ENCODE measurements around the gene SF3A2.

SF3A2 gene

DNA sequence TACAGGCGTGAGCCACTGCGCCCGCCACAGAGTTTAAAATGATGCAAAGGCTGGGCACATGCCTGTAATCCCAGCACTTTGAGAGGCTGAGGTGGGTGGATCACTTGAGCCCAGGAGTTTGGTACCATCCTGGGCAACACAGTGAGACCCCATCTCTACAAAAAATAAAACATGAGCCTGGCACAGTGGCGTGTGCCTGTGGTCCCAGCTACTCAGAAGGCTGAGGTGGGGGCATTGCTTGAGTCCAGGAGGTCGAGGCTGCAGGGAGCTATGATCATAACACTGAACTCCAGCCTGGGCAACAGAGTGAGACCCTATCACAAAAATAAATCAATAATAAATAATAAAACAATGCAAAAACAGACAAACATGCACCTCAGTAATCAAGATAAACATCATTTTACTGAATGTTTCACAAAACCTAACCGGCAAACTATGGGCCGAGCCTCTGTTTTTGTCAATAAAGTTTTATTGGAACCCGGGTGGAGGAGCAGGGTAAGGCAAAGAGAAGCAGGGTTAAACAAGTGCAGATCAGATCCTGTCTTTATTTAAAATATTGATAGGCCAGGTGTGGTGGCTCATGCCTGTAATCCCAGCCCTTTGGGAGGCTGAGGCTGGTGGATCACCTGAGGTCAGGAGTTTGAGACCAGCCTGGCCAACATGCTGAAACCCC is 47.3 kb downstream of the SF3A2 start:
- TF ChIP-seq JUND (IDR thresholded peaks at IDR 0.05; ENCODE audit: low read depth) = no peak
- in situ Hi-C loops (cut with HindIII; ENCODE audit: low pct_unique_long_range_greater_than_20kb, low sequenced_read_pairs) = no loop called here
- DNase-seq (ENCODE audit: low read depth in 1 of 2, low spot score in 1 of 2) = no peak

DNA sequence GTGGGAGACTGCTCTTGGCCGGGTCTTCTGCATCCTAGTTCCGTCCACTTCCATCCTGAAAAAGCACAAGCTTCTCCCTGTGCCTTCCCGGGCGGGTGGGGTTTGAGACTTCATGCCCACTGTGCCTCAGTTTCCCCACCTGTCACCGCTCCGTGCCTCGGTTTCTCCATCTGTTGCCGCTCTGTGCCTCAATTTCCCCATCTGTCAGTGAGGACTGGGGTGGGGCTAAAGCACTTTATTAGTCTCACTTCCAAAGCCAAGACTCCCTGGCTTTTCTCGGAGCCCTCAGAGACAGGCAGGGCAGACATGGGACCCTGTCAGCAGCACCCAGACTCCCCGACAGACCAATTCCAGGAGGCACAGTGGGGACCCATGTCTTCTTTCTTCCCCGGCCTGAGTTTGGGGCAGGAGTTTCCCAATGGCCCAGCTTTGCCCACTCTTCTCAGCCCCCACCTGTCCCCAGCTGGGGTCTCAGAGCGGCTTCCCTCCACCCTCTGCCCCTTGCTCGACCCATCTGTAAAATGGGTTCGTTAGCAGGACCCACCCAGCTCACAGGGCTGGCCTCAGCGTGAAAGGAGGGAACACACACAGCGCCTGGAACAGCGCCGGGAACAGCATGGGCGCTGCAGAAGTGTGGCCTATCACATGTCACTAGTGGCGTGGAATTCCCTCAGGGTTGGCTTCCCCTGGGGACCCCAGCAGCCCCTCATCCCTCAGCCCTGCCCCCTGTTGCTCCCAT is 49.9 kb downstream of the SF3A2 start:
- DNase-seq (ENCODE audit: low read depth in 1 of 2, low spot score in 1 of 2) = no peak
- TF ChIP-seq JUND (IDR thresholded peaks at IDR 0.05; ENCODE audit: low read depth) = no peak
- in situ Hi-C loops (cut with HindIII; ENCODE audit: low pct_unique_long_range_greater_than_20kb, low sequenced_read_pairs) = no loop called here

DNA sequence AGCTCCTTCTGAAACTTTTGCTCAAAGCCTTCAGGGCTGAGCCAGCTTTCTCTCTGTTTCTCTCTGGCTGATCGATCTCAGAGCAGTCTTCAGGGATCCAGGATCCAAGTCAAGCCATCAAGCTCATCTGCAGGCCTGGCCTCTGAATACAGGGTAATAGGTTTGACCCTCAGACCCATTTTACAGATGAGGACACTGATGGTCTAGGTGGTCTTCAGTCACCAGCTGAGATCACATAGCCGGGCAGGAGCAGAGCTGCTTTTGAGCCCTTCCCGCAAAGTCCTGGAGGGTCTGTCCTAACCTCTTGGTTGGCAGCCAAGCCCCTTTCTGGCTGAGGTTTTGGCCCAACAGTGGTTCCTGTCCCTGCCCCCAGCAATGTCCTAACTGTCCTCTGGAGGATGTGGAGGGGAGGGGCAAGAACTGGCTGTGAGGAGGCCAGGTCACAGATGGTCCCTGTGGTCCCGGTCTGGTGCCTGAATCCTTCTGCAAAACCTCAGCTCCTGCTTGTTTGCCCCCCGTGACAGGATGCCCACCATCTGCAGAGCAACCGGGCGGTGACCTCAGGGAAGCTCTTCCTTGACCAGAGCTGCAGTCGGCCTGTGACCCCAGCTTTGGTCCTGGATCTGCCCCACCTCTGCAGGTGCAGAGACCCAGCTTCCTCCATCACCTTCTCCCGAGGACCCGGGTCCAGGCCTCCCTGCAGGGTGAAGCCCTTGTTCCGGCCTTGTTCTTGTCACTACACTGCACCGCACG is 51.1 kb downstream of the SF3A2 start:
- in situ Hi-C loops (cut with HindIII; ENCODE audit: low pct_unique_long_range_greater_than_20kb, low sequenced_read_pairs) = no loop called here
- no peak for TF ChIP-seq JUND (IDR thresholded peaks at IDR 0.05; ENCODE audit: low read depth)
- no peak for DNase-seq (ENCODE audit: low read depth in 1 of 2, low spot score in 1 of 2)

DNA sequence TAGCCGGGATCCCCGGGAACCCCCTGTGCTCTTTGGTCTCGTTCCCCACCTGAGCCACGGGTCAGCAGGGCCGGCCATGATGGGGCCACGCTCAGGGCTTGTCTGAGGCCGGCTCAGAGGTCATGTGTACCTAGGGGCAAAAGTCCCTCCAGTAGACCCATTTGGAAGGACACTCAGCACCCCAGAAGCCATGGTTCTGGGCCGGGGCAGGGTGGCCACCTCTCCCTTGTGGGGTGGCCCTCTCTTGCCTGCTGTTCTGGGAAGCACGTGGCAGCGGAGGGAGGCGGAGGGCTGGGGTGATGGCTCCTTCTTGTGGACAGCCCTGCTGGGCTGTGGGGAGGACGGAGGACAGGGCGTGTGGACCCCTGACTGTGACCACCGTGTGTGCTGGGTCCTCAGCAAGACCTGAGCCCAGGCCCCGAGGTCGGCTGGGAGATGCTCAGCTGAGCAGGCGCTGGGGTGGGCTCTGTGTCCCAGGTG is 51.8 kb downstream of the SF3A2 start:
- no peak for TF ChIP-seq JUND (IDR thresholded peaks at IDR 0.05; ENCODE audit: low read depth)
- no peak for DNase-seq (ENCODE audit: low read depth in 1 of 2, low spot score in 1 of 2)
- in situ Hi-C loops (cut with HindIII; ENCODE audit: low pct_unique_long_range_greater_than_20kb, low sequenced_read_pairs) = no loop called here

DNA sequence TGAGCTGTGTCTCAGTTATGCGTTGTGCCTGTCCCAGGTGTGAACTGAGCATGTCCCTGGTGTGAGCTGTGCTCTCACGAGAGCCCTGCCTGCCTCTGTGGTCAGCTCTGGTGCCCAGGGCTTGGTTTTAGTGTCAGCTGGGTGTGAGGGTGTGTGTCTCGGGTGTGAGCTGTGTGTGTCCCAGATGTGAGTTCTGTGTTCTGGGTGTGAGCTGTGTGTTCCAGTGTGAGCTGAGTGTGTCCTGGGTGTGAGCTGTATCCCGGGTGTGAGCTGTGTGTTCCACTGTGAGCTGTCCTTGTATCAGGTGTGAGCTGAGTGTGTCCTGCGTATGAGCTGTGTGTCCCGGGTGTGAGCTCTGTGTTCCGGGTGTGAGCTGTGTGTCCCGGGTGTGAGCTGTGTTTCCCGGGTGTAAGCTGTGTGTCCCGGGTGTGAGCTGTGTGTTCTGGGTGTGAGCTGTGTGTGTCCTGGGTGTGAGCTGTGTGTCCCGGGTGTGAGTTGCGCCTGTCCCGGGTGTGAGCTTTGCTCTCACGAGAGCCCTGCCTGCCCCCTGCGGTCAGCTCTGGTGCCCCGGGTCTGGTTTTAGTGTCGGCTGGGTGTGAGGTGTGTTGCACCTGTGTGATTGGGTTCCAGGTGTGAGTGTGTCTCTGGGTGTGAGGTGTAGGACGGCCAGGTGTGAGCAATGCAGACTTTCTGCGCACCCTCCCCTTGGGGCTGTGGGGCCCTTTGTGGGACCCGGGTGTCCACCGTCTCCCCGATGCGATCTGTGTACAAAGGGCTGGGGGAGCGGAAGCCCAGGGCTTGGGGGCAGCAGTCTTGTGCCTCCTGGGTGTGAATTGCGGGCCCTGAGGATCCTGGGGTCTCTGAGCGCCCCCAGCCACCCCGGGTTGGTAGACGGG is 52.4 kb downstream of the SF3A2 start:
- TF ChIP-seq JUND (IDR thresholded peaks at IDR 0.05; ENCODE audit: low read depth) = no peak
- no peak for DNase-seq (ENCODE audit: low read depth in 1 of 2, low spot score in 1 of 2)
- in situ Hi-C loops (cut with HindIII; ENCODE audit: low pct_unique_long_range_greater_than_20kb, low sequenced_read_pairs) = no loop called here

DNA sequence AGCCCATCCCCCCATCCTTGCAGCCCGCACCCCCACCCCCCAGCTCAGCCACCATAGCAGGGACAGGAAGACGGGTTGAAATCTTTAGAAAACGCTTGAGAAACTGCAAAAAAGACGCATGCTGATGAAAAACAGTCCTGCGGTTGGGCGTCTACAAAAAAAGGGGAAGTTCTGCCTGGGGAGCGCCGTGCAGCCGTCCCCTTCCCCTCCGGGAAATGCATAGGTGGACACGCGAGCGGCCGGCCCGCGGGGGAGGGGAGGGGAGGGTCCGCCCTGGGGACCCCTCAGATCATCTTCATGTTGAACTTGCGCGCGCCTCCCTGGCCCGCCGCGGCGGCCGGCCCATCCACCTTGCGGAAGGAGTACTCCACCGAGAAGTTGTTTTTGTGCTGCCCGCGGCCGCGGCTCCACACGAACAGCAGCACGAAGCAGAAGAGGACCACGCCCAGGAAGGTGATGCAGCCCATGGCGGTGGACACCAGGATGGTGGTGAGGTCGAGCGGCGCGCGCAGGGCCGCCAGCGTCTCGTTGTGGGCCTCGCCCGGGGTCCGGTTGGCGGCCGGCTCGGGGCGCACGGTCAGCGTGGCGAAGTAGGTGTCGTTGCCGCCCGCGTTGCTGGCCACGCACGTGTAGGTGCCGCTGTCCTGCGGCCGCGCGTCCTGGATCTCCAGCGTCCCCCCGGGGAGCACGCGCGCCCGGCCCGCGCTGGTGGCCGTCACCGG is 53.3 kb downstream of the SF3A2 start:
- in situ Hi-C loops (cut with HindIII; ENCODE audit: low pct_unique_long_range_greater_than_20kb, low sequenced_read_pairs) = no loop called here
- TF ChIP-seq JUND (IDR thresholded peaks at IDR 0.05; ENCODE audit: low read depth) = no peak
- DNase-seq (ENCODE audit: low read depth in 1 of 2, low spot score in 1 of 2) = no peak

DNA sequence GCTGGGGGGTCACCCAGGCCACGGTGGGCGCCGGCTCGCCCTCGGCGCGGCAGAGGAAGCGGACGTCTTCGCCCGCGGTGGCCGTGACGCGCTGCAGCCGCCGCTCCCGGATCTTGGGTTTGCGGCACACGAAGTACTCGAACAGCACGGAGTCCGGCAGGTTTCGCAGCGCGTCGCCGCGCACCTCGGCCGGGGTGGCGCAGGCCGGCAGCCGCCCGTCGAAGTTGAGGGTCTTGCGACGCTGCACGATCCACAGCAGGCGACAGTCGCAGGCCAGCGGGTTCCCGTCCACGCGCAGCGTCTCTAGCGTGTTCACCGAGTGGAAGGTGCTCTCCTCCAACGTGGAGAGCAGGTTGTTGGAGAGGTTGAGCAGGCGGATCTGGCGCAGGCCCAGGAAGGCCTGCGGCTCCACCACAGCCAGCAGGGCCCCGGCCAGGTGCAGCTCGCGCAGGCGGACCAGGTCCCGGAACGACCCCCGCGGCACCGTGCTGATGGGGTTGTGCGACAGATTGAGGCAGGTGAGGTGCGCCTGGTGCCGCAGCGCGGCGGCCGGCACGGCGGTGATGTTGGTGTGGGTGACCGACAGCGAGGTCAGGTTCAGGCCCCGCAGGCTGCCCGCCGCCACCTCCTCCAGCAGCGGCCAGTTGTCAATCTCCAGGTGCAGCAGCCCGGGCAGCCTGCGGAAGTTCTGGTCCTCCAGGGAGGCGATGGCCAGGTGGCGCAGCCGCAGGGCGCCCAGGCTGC is 54.0 kb downstream of the SF3A2 start:
- in situ Hi-C loops (cut with HindIII; ENCODE audit: low pct_unique_long_range_greater_than_20kb, low sequenced_read_pairs) = no loop called here
- no peak for DNase-seq (ENCODE audit: low read depth in 1 of 2, low spot score in 1 of 2)
- no peak for TF ChIP-seq JUND (IDR thresholded peaks at IDR 0.05; ENCODE audit: low read depth)

DNA sequence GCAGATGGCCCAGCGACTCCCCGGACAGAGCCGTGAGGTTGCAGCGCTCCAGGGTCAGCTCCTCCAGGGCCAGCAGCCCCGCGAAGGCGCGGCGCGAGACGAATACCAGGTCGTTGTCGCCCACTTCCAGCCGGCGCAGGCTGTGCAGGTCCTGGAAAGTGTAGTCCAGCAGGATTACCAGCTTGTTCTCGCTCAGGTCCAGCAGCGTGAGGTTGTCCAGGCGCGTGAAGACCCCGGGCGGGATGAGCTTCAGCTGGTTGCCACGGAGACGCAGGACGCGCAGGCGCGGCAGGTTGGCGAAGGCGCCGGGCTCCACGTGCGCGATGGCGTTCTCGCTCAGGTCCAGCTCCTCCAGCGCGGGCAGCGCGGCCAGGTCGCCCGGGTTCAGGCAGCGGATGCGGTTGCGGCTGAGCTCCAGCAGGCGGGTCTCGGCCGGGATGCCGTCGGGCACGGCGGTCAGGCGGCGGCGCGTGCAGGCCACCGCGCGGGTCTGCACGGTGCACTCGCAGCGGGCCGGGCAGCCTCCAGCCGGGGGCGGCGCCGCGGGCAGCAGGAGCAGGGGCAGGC is 54.6 kb downstream of the SF3A2 start:
- in situ Hi-C loops (cut with HindIII; ENCODE audit: low pct_unique_long_range_greater_than_20kb, low sequenced_read_pairs) = no loop called here
- DNase-seq (ENCODE audit: low read depth in 1 of 2, low spot score in 1 of 2) = no peak
- no peak for TF ChIP-seq JUND (IDR thresholded peaks at IDR 0.05; ENCODE audit: low read depth)

DNA sequence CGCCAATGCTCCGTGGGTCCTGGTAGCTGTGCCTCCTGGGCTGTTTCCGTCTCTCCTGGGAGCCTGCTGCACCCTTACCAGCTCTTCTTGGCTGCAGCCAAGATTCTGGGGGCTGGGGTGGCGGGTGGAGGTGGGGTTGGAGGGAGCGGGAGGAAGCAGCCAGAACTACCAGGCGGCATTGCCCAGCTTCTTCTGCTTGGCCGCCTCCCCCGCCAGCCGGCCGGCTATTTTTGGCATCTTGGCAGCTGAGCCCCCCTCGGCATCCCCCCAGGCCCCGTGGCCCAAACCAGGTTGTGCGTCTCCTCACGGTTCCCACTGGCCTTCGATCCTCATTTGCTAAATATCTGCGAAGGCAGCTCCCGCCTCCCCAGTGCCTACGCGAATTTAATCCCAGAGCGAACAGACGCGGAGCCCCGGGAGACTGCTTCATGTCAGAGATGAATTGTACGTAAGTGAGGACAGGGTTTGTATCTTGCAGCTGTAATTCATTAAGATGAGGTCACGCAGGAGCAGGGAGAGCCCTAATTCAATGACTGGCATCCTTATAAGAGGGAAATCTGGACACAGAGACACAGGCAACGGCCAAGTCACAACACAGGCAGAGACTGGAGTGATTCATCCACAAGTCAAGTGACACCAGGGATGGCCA is 58.2 kb downstream of the SF3A2 start:
- no peak for DNase-seq (ENCODE audit: low read depth in 1 of 2, low spot score in 1 of 2)
- in situ Hi-C loops (cut with HindIII; ENCODE audit: low pct_unique_long_range_greater_than_20kb, low sequenced_read_pairs) = no loop called here
- TF ChIP-seq JUND (IDR thresholded peaks at IDR 0.05; ENCODE audit: low read depth) = no peak

DNA sequence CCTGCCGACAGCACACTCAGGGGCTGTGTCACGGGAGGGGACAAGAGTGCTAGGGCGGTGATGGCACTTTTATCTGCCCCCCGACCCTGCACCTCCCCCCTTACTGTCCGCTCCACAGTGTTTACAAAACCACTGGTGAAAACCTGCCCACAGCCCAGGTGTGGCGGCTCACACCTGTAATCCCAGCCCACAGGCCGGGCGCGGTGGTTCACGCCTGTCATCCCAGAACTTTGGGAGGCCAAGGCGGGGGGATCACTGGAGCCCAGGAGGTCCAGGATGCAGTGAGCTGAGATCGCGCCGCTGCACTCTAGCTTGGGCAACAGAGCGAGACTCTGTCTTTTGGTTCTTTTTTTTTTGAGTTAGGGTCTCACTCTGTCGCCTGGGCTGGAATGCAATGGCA is 59.5 kb downstream of the SF3A2 start:
- no peak for DNase-seq (ENCODE audit: low read depth in 1 of 2, low spot score in 1 of 2)
- in situ Hi-C loops (cut with HindIII; ENCODE audit: low pct_unique_long_range_greater_than_20kb, low sequenced_read_pairs) = no loop called here
- TF ChIP-seq JUND (IDR thresholded peaks at IDR 0.05; ENCODE audit: low read depth) = no peak
